Activated B cell treated with CpG ODN at 0.5 μM for 24 hours (primary cell): Measurements from ENCODE around the gene ACOX3. TPM values are rescaled to one million over a fixed set of nuclear protein-coding genes. Genes with fewer than 3 reads are reported as not detected.

ENCODE experiments used
- ATAC-seq: fragments of 200-7000 bp; cut with Tn5 transposase; one replicate; pipeline ENCODE4 v1.10.0; 2021; ENCODE audit warnings: low read depth, mild to moderate bottlenecking, moderate library complexity
- CTCF ChIA-PET: fragments of 350-600 bp; sonication (Branson Sonifier 250); formaldehyde crosslinking; loops from one replicate; lab custom pipeline; 2021; ENCODE audit warnings: antibody characterized with exemption; lab: Charles Lee
- POLR2A ChIA-PET: fragments of 350-600 bp; sonication (Branson Sonifier 250); formaldehyde crosslinking; loops from one replicate; lab custom pipeline; 2021; ENCODE audit warnings: antibody characterized with exemption; lab: Charles Lee
- DNase-seq: peaks from one replicate; pipeline ENCODE4 v3.0.0; 2022
- H3K27ac Mint-ChIP-seq: one replicate; pipeline ENCODE4 v1.8.0; 2020; ENCODE audit warnings: mixed read lengths
- H3K27me3 Mint-ChIP-seq: one replicate; pipeline ENCODE4 v1.8.0; 2021; ENCODE audit warnings: mixed read lengths
- H3K36me3 Mint-ChIP-seq: one replicate; pipeline ENCODE4 v1.8.0; 2021; ENCODE audit warnings: low read depth, mixed read lengths
- H3K4me1 Mint-ChIP-seq: one replicate; pipeline ENCODE4 v1.8.0; 2021; ENCODE audit warnings: mixed read lengths
- H3K4me3 Mint-ChIP-seq: one replicate; pipeline ENCODE4 v1.8.0; 2020; ENCODE audit warnings: mild to moderate bottlenecking, mixed read lengths
- H3K9me3 Mint-ChIP-seq: one replicate; pipeline ENCODE4 v1.8.0; 2020; ENCODE audit warnings: mixed read lengths
- CTCF ChIP-seq: fragments of 200-600 bp; IDR thresholded peaks from one replicate; pipeline ENCODE4 v1.8.0; 2022; ENCODE audit warnings: antibody characterized with exemption, mild to moderate bottlenecking
- intact Hi-C: fragments of 100-400 bp; cut with micrococcal nuclease; formaldehyde crosslinking; loops from one replicate; pipeline ENCODE4 v1.15.1; 2024
- total RNA-seq: library from RNA; stranded (reverse); gene quantifications from 2 replicates; pipeline ENCODE4 v1.2.3, GENCODE V29; 2022

The ACOX3 gene
- total RNA-seq, 1 donor from 2014 or later = 20.6 TPM

- Mint-ChIP-seq H3K4me1 (peaks cover 4% of the 10 kb centered on the region), H3K27ac (no peak overlapping the region), H3K9me3 (no peaks in the 10 kb centered on the region), H3K4me3 (no peak overlapping the region), H3K27me3 (no peaks in the 10 kb centered on the region), H3K36me3 (peaks cover 42% of the 10 kb centered on the region)
- intact Hi-C loops = no loop called here
- ChIA-PET POLR2A (no interaction called here), CTCF (no interaction called here)
- DNase-seq = no peak
- no peak for TF ChIP-seq CTCF
- ATAC-seq = no peak
These were observed 30.8 kb upstream of the ACOX3 start for GRCh38 chr4:8471211-8471875.

- Mint-ChIP-seq H3K36me3 (peaks cover 40% of the 10 kb centered on the region), H3K27me3 (no peaks in the 10 kb centered on the region), H3K27ac (no peak overlapping the region), H3K4me3 (no peak overlapping the region), H3K4me1 (peaks cover 4% of the 10 kb centered on the region), H3K9me3 (no peaks in the 10 kb centered on the region)
- ChIA-PET POLR2A (no interaction called here), CTCF (no interaction called here)
- intact Hi-C loops = no loop called here
- ATAC-seq = no peak
- no peak for TF ChIP-seq CTCF
- DNase-seq = no peak
These were observed 30.0 kb upstream of the ACOX3 start for GRCh38 chr4:8470451-8471024.

GRCh38 chr4:8469550-8469949, 29.0 kb upstream of the ACOX3 start:
- Mint-ChIP-seq H3K36me3 (peaks cover 45% of the 10 kb centered on the region), H3K27me3 (no peaks in the 10 kb centered on the region), H3K27ac (no peak overlapping the region), H3K9me3 (no peaks in the 10 kb centered on the region), H3K4me1 (peaks cover 4% of the 10 kb centered on the region), H3K4me3 (no peak overlapping the region)
- DNase-seq (no peak), ATAC-seq (no peak)
- intact Hi-C loops = no loop called here
- TF ChIP-seq CTCF = no peak
- ChIA-PET POLR2A (no interaction called here), CTCF (interaction anchor here (1.2 kb wide), 1 partner anchor 227 kb away, joined by 4 read pairs; no protein-coding TSS in a partner anchor)

- peak; percentile 26 for DNase-seq
- POLR2A ChIA-PET = interaction anchor here (0.6 kb wide), 1 partner anchor 41 kb away, joined by 3 read pairs; no protein-coding TSS in a partner anchor
- H3K36me3 Mint-ChIP-seq = peaks cover 49% of the 10 kb centered on the region
- no peak overlapping the region for H3K27ac Mint-ChIP-seq
- ATAC-seq = peak; percentile 81
- no peaks in the 10 kb centered on the region for H3K27me3 Mint-ChIP-seq
- intact Hi-C loops = loop anchor here (1.0 kb wide), 1 partner anchor 125 kb away; no protein-coding TSS in a partner anchor
- H3K9me3 Mint-ChIP-seq = no peaks in the 10 kb centered on the region
- CTCF ChIA-PET = interaction anchor here (0.9 to 1.2 kb wide), 4 partner anchors 41 to 449 kb away, joined by 3 to 4 read pairs (median 4); no protein-coding TSS in a partner anchor
- H3K4me3 Mint-ChIP-seq = no peak overlapping the region
- H3K4me1 Mint-ChIP-seq = peaks cover 4% of the 10 kb centered on the region
- no peak for TF ChIP-seq CTCF
These were observed 28.4 kb upstream of the ACOX3 start for GRCh38 chr4:8468746-8469535.

GRCh38 chr4:8467016-8467415, 26.5 kb upstream of the ACOX3 start:
- no peak for DNase-seq
- no peak overlapping the region for H3K27ac Mint-ChIP-seq
- POLR2A ChIA-PET = interaction anchor here (0.7 kb wide), 1 partner anchor 290 kb away, joined by 3 read pairs; no protein-coding TSS in a partner anchor
- TF ChIP-seq CTCF = no peak
- ATAC-seq = no peak
- no peaks in the 10 kb centered on the region for H3K27me3 Mint-ChIP-seq
- intact Hi-C loops = no loop called here
- H3K4me1 Mint-ChIP-seq = peaks cover 4% of the 10 kb centered on the region
- H3K4me3 Mint-ChIP-seq = no peak overlapping the region
- no peaks in the 10 kb centered on the region for H3K9me3 Mint-ChIP-seq
- H3K36me3 Mint-ChIP-seq = peaks cover 59% of the 10 kb centered on the region
- CTCF ChIA-PET = no interaction called here
